Measurements from ENCODE around the gene CTDP1. TPM values are rescaled to one million over a fixed set of nuclear protein-coding genes. Genes with fewer than 3 reads are reported as not detected.

Gene CTDP1
- total RNA-seq, 1 experiment from 2014 or later, result 33.7 TPM

DNA sequence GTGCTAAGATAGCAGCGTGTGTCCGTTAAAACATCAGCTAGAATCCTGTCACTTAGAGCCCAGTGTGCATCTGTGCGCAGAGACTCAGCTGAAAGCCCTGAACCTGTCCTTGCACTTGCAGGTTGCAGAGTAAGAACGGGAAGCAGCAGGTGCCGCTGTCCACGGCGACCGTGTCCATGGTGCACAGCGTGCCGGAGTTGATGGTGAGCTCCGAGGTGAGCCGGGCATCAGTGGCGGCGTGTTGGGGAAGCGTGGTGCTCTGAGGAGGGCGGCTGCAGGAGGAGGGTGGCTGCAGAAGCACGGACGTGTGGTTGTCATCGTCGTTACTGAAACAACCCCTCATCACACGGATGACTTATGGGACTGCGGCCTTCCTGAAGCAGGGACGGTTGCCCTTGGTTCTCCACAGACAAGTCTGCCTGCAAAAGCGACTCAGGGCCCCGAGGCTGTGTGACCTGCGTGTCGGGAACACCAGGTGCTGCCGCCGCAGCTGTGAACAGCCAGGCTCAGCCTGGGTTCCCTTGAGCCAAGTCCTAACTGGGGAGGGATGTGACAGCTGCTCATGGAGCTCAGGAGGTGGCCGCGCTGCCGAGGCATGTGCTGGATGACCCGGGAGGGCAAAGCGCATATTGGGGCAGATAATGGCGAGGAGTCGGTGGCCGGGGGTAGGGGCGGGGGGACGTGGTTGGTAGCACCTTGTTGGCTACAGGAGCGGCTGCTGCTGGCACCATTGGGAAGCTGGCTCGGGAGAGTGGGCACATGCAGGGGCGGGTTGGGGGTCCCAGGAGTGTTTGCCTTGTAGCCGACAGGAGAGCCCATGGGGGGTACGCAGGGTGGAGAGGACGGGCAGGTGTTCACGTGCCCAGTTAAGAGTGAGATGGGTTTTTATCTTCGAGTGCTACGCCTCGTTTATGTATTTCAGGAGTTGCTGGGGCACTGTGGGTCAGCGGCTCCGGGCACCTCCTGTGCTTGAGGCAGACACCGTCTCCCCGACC lies 16.6 kb downstream of the CTDP1 start:
- Mint-ChIP-seq H3K36me3 (ENCODE audit: insufficient read depth in 1 of 3, low read depth in 3 of 3) (peaks cover 28 to 55% (median 46%) of the 10 kb centered on the region in 3 experiments; a peak in 6 of 7 replicates), H3K27me3 (ENCODE audit: low read depth) (no peaks in the 10 kb centered on the region), H3K9me3 (no peaks in the 10 kb centered on the region), H3K27ac (no peak overlapping the region; a peak in 1 of 7 replicates), H3K4me1 (peaks cover 8 to 13% of the 10 kb centered on the region in 2 experiments), H3K4me3 (no peak overlapping the region)
- Histone ChIP-seq H3K4me1 (ENCODE audit: insufficient read depth, low read length) (no peaks in the 10 kb centered on the region), H3K18ac (ENCODE audit: insufficient read length, low read depth, low read length) (no peak overlapping the region), H3K4ac (ENCODE audit: low read depth, low read length) (no peak overlapping the region), H4K91ac (ENCODE audit: insufficient read length, low read depth, low read length) (no peak overlapping the region), H2BK5ac (ENCODE audit: insufficient read length, low read length) (no peak overlapping the region), H4K20me1 (ENCODE audit: control insufficient read depth, insufficient read depth, insufficient read length) (peaks cover 2% of the 10 kb centered on the region), H3K56ac (ENCODE audit: insufficient read length, low read depth, low read length) (no peak overlapping the region), H2BK15ac (ENCODE audit: low read depth, low read length) (no peak overlapping the region), H2BK20ac (ENCODE audit: low read depth, low read length, poor library complexity, severe bottlenecking) (no peak overlapping the region), H3K23me2 (ENCODE audit: insufficient read length, low read depth, low read length, poor library complexity, severe bottlenecking) (no peaks in the 10 kb centered on the region), H3K79me2 (ENCODE audit: insufficient read depth, low read length) (peaks cover 7% of the 10 kb centered on the region; the same call in 1 of the 2 replicates), H2BK12ac (ENCODE audit: insufficient read length, low read depth, low read length) (no peak overlapping the region), H3K9ac (ENCODE audit: extremely low read depth, insufficient read length, low read length) (no peak overlapping the region), H4K5ac (ENCODE audit: insufficient read length, low read depth, low read length) (no peak overlapping the region), H3K9me3 (ENCODE audit: control insufficient read depth, low read depth, low read length) (no peaks in the 10 kb centered on the region), H3K79me1 (ENCODE audit: insufficient read depth, low read depth, low read length, poor library complexity, severe bottlenecking) (peaks cover 6% of the 10 kb centered on the region), H3K23ac (ENCODE audit: insufficient read length, low read depth, low read length) (no peak overlapping the region), H3T11ph (ENCODE audit: low read length) (no peak overlapping the region), H2BK120ac (ENCODE audit: low read depth, low read length, poor library complexity, severe bottlenecking) (no peak overlapping the region), H3K14ac (ENCODE audit: insufficient read depth, low read length) (no peak overlapping the region), H4K8ac (replicated peaks; ENCODE audit: insufficient read length, low read depth, low read length) (no peak overlapping the region), H2AK5ac (ENCODE audit: insufficient read length, low read length) (no peak overlapping the region), H3K27me3 (ENCODE audit: insufficient read depth, low read length) (no peaks in the 10 kb centered on the region), H3K4me2 (ENCODE audit: insufficient read depth, insufficient read length, low read length) (no peak overlapping the region), H2AFZ (ENCODE audit: low read length) (no peak overlapping the region), H3K27ac (ENCODE audit: insufficient read length, low read depth, low read length) (no peak overlapping the region)
- no peak for TF ChIP-seq CTCF (conservative IDR thresholded peaks at IDR 0.05)
- WGBS (ENCODE audit: extremely low coverage, insufficient read length, low lambda C conversion rate), result no CpG with 5 or more reads among the region's 53 CpGs
- no peak for DNase-seq

Measured in H9 (cell line).